Mesendoderm (in vitro differentiated cells): Measurements from ENCODE around the gene PEX11B.

ENCODE experiments used
- DNase-seq: peaks from one replicate; pipeline ENCODE4 v3.0.0; 2013
- H2AK5ac ChIP-seq: 2 replicates; pipeline ENCODE4 v1.6.1; 2013; ENCODE audit warnings: low read length, inconsistent platforms
- H2BK120ac ChIP-seq: 2 replicates; pipeline ENCODE4 v1.6.1; 2013; ENCODE audit warnings: low read depth, mild to moderate bottlenecking, low read length, moderate library complexity, mixed read lengths
- H2BK15ac ChIP-seq: replicated peaks from 2 replicates; pipeline ENCODE4 v1.6.1; 2013; ENCODE audit warnings: low read depth, mild to moderate bottlenecking, moderate library complexity
- H2BK5ac ChIP-seq: 2 replicates; pipeline ENCODE4 v1.6.1; 2013; ENCODE audit warnings: low read length, inconsistent platforms
- H3K18ac ChIP-seq: 2 replicates; pipeline ENCODE4 v1.6.1; 2013; ENCODE audit warnings: mild to moderate bottlenecking, low read length, mixed read lengths
- H3K23ac ChIP-seq: one replicate; pipeline ENCODE4 v1.6.1; 2013; ENCODE audit warnings: low read length
- H3K27ac ChIP-seq: 2 replicates; pipeline ENCODE4 v1.5.1; 2013; ENCODE audit warnings: low read depth, mild to moderate bottlenecking, inconsistent platforms, low read length, moderate library complexity
- H3K27me3 ChIP-seq: 2 replicates; pipeline ENCODE4 v1.6.1; 2013; ENCODE audit warnings: low read length, control low read depth, mild to moderate bottlenecking, inconsistent platforms; ENCODE audit not compliant: insufficient read depth, poor library complexity
- H3K36me3 ChIP-seq: 2 replicates; pipeline ENCODE4 v1.6.1; 2013; ENCODE audit warnings: low read length, inconsistent platforms; ENCODE audit not compliant: control insufficient read depth, insufficient read depth
- H3K4ac ChIP-seq: one replicate; pipeline ENCODE4 v1.6.1; 2013; ENCODE audit warnings: low read depth, mild to moderate bottlenecking, low read length, moderate library complexity
- H3K4me1 ChIP-seq: 2 replicates; pipeline ENCODE4 v1.6.1; 2013; ENCODE audit warnings: low read depth, low read length, inconsistent platforms; ENCODE audit not compliant: control insufficient read depth
- H3K4me2 ChIP-seq: 2 replicates; pipeline ENCODE4 v1.6.1; 2013; ENCODE audit warnings: low read length
- H3K4me3 ChIP-seq: 2 replicates; pipeline ENCODE4 v1.5.1; 2013; ENCODE audit warnings: mild to moderate bottlenecking, low read length
- H3K56ac ChIP-seq: one replicate; pipeline ENCODE4 v1.6.1; 2013; ENCODE audit warnings: low read length
- H3K79me1 ChIP-seq: 2 replicates; pipeline ENCODE4 v1.6.1; 2013; ENCODE audit warnings: low read length, inconsistent platforms
- H3K79me2 ChIP-seq: 2 replicates; pipeline ENCODE4 v1.6.1; 2013; ENCODE audit warnings: mild to moderate bottlenecking, low read length; ENCODE audit not compliant: control insufficient read depth, insufficient read depth
- H3K9ac ChIP-seq: 2 replicates; pipeline ENCODE4 v1.6.1; 2013; ENCODE audit warnings: low read length, inconsistent platforms
- H4K5ac ChIP-seq: one replicate; pipeline ENCODE4 v1.6.1; 2013; ENCODE audit warnings: low read length
- H4K8ac ChIP-seq: one replicate; pipeline ENCODE4 v1.6.1; 2013; ENCODE audit warnings: low read depth, mild to moderate bottlenecking, control low read depth, low read length, moderate library complexity
- WGBS: extraction: QIAGEN DNeasy Blood & Tissue Kit; methylation state at CpG from one replicate; pipeline ENCODE4 v1.1.7; 2013; ENCODE audit warnings: low lambda C conversion rate, missing lambda C conversion rate; ENCODE audit not compliant: insufficient coverage; ENCODE audit errors: extremely low coverage; 5-methylcytosine and 5-hydroxymethylcytosine counted together

PEX11B gene

DNA sequence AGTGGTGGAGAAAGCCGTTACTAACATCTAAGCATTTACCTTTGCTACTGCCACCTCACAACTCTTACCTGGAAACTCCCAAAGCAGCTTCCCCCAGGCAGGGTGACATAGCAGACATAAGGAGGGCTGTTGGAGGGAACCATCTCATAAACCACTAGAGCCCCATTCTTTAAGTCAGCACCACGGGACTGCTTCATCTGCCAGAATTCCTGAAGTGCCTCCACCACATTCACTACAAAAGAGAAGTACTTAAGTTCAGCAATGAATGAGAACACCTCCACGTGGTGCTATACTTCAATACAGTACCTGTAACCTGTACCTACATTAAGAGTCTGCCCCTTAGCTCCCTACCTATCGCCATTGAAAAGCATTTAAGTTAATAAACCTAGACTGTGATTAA is 29.0 kb upstream of the PEX11B start:
- H3K4ac ChIP-seq: no peak overlapping the region
- peak; percentile 72 for DNase-seq
- no peaks in the 10 kb centered on the region for H3K79me2 ChIP-seq
- H3K27ac ChIP-seq: no peak overlapping the region
- H3K4me2 ChIP-seq: no peak overlapping the region
- H3K18ac ChIP-seq: no peak overlapping the region
- H3K27me3 ChIP-seq: no peaks in the 10 kb centered on the region
- H3K56ac ChIP-seq: no peak overlapping the region
- no peak overlapping the region for H4K8ac ChIP-seq
- no peak overlapping the region for H2AK5ac ChIP-seq
- H3K4me3 ChIP-seq: no peak overlapping the region
- WGBS: no CpG with 5 or more reads among the region's 4 CpGs
- H2BK5ac ChIP-seq: no peak overlapping the region
- no peak overlapping the region for H2BK120ac ChIP-seq
- H3K36me3 ChIP-seq: no peaks in the 10 kb centered on the region
- H3K9ac ChIP-seq: no peak overlapping the region
- H3K23ac ChIP-seq: no peak overlapping the region
- no peak overlapping the region for H4K5ac ChIP-seq
- H3K79me1 ChIP-seq: peaks cover 2% of the 10 kb centered on the region
- no peak overlapping the region for H2BK15ac ChIP-seq
- H3K4me1 ChIP-seq: peaks cover 8% of the 10 kb centered on the region

DNA sequence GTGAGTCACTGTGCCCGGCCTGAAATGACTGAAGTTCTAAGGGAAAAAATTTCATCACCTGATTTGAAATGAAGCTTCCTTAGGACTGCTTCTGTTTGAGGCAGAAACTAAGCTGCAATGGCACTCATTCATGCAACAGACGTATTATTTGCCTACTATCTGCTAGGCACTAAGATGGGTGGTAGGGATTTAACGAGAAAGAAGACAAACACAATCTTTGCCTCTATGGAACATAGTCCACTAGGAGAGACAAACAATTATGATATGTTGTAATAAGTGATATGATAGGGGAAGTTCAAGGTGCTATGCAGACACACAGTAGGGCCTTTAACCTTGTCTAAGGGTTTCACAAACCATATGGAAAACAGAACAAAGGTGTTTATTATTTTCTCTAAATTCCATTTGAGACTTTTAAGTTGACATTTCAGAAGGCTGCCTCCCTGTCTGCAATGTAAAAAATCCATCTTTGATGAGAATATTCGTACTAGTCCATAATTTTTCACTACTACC is 28.0 kb upstream of the PEX11B start:
- peaks cover 2% of the 10 kb centered on the region for H3K79me1 ChIP-seq
- H3K4me2 ChIP-seq: no peak overlapping the region
- WGBS: no CpG with 5 or more reads among the region's 4 CpGs
- H3K36me3 ChIP-seq: no peaks in the 10 kb centered on the region
- no peak overlapping the region for H3K4me3 ChIP-seq
- no peak overlapping the region for H3K9ac ChIP-seq
- no peak overlapping the region for H2BK5ac ChIP-seq
- H3K27me3 ChIP-seq: no peaks in the 10 kb centered on the region
- no peak overlapping the region for H4K5ac ChIP-seq
- no peak overlapping the region for H2AK5ac ChIP-seq
- no peak overlapping the region for H2BK120ac ChIP-seq
- no peak overlapping the region for H3K18ac ChIP-seq
- H2BK15ac ChIP-seq: no peak overlapping the region
- no peak overlapping the region for H3K27ac ChIP-seq
- no peak for DNase-seq
- H3K4ac ChIP-seq: no peak overlapping the region
- H3K56ac ChIP-seq: no peak overlapping the region
- no peak overlapping the region for H4K8ac ChIP-seq
- no peak overlapping the region for H3K23ac ChIP-seq
- no peaks in the 10 kb centered on the region for H3K79me2 ChIP-seq
- H3K4me1 ChIP-seq: peaks cover 8% of the 10 kb centered on the region

DNA sequence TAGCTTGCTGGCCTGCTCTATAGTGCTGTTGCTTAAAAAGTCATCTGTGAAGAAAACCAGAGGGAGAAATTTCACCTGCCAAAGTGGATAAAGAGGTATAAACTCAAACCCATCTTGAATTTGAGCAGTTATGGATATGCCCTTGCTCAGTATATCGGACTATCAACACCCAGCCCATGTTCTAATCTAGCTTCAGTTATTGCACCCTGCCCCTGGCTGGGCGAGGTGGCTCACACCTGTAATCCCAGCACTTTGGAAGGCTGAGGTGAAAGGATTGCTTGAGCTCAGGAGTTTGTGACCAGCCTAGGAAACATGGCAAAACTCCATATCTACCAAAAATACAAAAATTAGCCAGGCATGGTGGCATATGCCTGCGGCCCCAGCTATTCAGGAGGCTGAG is 26.0 kb upstream of the PEX11B start:
- H3K4me1 ChIP-seq: peaks cover 2% of the 10 kb centered on the region
- H3K23ac ChIP-seq: no peak overlapping the region
- H2AK5ac ChIP-seq: no peak overlapping the region
- no peak overlapping the region for H4K5ac ChIP-seq
- no CpG with 5 or more reads among the region's 3 CpGs for WGBS
- H3K79me1 ChIP-seq: peaks cover 2% of the 10 kb centered on the region
- no peak overlapping the region for H2BK5ac ChIP-seq
- H3K18ac ChIP-seq: no peak overlapping the region
- no peaks in the 10 kb centered on the region for H3K27me3 ChIP-seq
- no peaks in the 10 kb centered on the region for H3K79me2 ChIP-seq
- no peak overlapping the region for H3K27ac ChIP-seq
- H3K56ac ChIP-seq: no peak overlapping the region
- H4K8ac ChIP-seq: no peak overlapping the region
- no peak overlapping the region for H3K4ac ChIP-seq
- H2BK15ac ChIP-seq: no peak overlapping the region
- H3K36me3 ChIP-seq: no peaks in the 10 kb centered on the region
- H3K9ac ChIP-seq: no peak overlapping the region
- no peak for DNase-seq
- H3K4me2 ChIP-seq: no peak overlapping the region
- no peak overlapping the region for H3K4me3 ChIP-seq
- no peak overlapping the region for H2BK120ac ChIP-seq

DNA sequence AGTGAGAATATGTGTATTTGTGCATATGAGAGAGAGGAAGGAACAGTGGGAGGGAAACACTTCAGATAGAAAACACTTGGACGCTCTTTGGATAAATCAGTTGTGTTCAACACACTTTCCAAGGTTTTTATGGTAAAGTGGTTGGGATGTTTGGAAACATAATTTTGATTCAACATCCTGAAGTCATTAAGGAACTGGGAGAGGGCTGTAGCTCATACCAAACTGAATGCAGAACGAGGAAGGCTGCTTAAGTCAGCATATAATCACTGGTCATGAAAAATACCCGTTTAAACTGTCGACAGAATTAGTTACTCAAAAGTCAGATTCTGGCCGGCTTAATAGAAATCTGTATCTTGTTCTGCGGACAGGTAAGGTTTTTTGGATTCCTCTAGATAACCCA is 24.4 kb upstream of the PEX11B start:
- Histone ChIP-seq H2BK5ac (no peak overlapping the region), H2AK5ac (no peak overlapping the region), H3K9ac (no peak overlapping the region), H3K79me2 (no peaks in the 10 kb centered on the region), H3K56ac (no peak overlapping the region), H3K23ac (no peak overlapping the region), H3K4ac (no peak overlapping the region), H3K4me3 (no peak overlapping the region), H3K36me3 (no peaks in the 10 kb centered on the region), H2BK15ac (no peak overlapping the region), H3K27ac (no peak overlapping the region), H4K8ac (no peak overlapping the region), H3K4me1 (no peaks in the 10 kb centered on the region), H3K18ac (no peak overlapping the region), H3K4me2 (no peak overlapping the region), H2BK120ac (no peak overlapping the region), H3K27me3 (no peaks in the 10 kb centered on the region), H3K79me1 (no peaks in the 10 kb centered on the region), H4K5ac (no peak overlapping the region)
- DNase-seq: no peak
- no CpG with 5 or more reads among the region's 6 CpGs for WGBS

DNA sequence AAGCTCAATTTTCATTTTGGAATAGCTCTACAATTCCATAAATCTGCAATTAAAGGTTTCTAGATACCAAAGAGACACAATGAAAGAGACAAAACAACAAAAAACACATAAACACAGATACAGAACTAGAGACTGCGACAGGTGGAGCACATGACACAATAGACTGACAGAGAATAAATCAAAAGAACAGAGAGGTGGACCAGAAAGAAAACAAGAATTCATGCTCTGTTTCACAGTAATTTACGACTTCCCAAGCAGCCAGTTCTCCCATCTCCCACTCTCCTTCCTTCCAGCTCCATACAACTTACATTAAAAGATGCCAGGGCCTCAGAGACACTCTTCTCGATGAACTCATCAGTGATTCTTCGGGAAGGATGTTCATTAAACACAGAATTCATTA is 23.9 kb upstream of the PEX11B start:
- Histone ChIP-seq H2BK5ac (no peak overlapping the region), H3K36me3 (no peaks in the 10 kb centered on the region)
- DNase-seq: no peak

DNA sequence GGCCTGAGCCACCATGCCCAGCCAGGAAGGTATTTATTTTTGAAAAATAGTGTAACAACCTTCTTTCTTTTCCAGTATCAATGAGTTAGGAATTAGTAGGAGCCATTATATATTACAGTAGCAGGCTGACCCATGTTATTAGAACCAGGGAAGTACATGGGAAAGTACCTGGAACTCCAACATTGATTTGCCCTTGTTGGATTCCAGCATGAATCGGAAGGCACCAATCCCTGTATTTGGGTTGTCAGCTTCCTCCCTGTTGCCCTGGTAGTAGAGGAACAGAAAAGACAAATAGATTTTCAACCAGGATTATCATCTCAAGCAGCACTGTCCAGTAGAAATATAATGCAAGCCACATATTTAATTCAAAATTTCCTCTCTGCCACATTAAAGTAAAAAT is 18.9 kb upstream of the PEX11B start:
- no peak for DNase-seq
- Histone ChIP-seq H3K79me1 (no peaks in the 10 kb centered on the region), H3K18ac (no peak overlapping the region), H2AK5ac (no peak overlapping the region), H3K9ac (no peak overlapping the region), H3K56ac (no peak overlapping the region), H4K8ac (no peak overlapping the region), H3K4me1 (peaks cover 6% of the 10 kb centered on the region), H3K4me2 (no peak overlapping the region), H2BK15ac (no peak overlapping the region), H4K5ac (no peak overlapping the region), H3K27ac (no peak overlapping the region), H3K27me3 (no peaks in the 10 kb centered on the region), H3K4ac (no peak overlapping the region), H3K79me2 (no peaks in the 10 kb centered on the region), H2BK120ac (no peak overlapping the region), H2BK5ac (no peak overlapping the region), H3K4me3 (no peak overlapping the region), H3K23ac (no peak overlapping the region), H3K36me3 (no peaks in the 10 kb centered on the region)
- WGBS: no CpG with 5 or more reads among the region's 1 CpG

More for the DNA sequence above, 23.9 kb upstream of the PEX11B start:
- Histone ChIP-seq H3K56ac (no peak overlapping the region), H3K9ac (no peak overlapping the region), H3K79me2 (no peaks in the 10 kb centered on the region), H2BK120ac (no peak overlapping the region), H2AK5ac (no peak overlapping the region), H3K4me2 (no peak overlapping the region), H3K18ac (no peak overlapping the region), H3K79me1 (no peaks in the 10 kb centered on the region), H4K5ac (no peak overlapping the region), H3K27ac (no peak overlapping the region), H3K4ac (no peak overlapping the region), H2BK15ac (no peak overlapping the region), H3K4me1 (no peaks in the 10 kb centered on the region), H3K23ac (no peak overlapping the region), H3K4me3 (no peak overlapping the region), H4K8ac (peak overlapping the region; percentile 82), H3K27me3 (no peaks in the 10 kb centered on the region)
- WGBS: no CpG with 5 or more reads among the region's 4 CpGs
